HG03025 (cell line): ENCODE data around the gene MMP15.
"Not testable (repeated sequence)": the region's sequence is repeated elsewhere in the genome, so short reads cannot be mapped to it uniquely, and the experiment has no call there.

Experiments
- ATAC-seq: cut with Tn5 transposase; IDR thresholded peaks from one replicate; pipeline ENCODE4 v1.9.1; 2021; ENCODE audit warnings: mild to moderate bottlenecking, moderate library complexity; ENCODE audit not compliant: unreplicated experiment, low FRiP score

Gene MMP15

DNA sequence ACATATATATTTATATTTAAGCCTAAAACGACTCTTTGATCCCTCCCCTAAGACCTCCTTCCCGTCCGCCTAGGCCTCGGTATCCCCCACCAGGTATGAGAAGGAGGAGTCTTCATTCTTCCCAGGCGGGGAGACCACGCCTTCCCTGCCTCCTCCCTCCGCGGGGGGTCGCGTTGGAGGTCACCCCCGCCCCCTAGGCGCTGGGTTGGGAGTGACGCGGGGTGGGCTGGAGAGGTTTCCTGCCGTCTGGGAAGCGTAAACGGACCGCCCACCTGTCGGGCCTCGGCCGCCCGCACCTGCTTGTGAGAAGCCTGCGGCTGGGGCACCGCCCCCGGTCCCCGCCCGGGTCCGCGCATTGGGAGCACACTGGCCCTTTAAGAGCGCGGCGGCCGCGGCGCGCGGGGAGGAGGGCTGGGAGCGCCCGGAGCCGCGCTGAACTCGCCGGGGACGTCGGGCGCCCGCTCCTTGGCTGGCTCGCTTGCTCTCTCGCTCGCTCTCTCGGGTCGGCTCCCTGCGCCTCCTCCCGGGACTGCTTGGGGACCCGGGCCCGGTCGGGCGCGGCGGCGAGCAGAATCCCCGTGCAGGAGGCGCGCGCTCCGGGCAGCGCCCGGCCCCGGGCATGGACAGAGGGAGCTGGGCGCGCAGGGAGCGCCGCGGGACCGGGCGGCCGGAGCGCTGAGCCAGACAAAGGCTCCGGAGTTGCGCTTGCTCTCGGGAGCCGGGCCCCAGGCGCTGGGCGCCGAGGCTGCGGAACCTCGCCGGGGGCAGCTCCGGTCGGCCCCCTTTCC is at the start of gene MMP15:
TSS of gene MMP15 (plus strand) at position 404 of the 788 bp plus-strand sequence. CDS start 597 bp downstream, outside the sequence.
- ATAC-seq: no peak

DNA sequence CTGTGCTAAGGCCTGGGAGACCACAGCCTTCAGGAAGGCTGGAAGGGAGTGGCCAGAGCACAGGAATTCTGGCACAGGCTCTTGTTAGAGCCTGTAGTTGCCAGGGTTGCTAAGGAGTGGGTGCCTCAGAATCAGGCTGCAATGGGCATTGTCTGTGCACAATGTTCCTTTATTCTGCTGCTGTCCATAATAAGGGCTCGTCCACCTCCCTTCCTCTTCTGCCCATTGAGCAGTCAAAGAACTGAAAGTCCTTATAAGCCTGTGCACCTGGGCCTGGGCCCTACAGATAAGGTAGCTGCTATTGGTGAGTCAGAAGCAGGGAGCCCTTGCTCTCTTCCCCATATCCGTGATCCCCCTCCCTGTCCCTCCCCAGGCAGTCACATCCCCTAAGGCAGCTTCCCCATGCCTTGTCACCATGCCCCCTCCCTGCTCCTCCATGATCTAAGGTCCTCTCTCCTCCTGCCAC is 49.2 kb upstream of the MMP15 start:
- no peak for ATAC-seq

- ATAC-seq: no peak
Observed at GRCh38 chr16:57977418-57978069, 48.0 kb upstream of the MMP15 start.

- ATAC-seq: not testable (repeated sequence)
Observed at GRCh38 chr16:57978070-57978465, 47.5 kb upstream of the MMP15 start.

- no peak for ATAC-seq
Observed at GRCh38 chr16:57979006-57979585, 46.5 kb upstream of the MMP15 start.

GRCh38 chr16:57981636-57982035 is 43.9 kb upstream of the MMP15 start:
- ATAC-seq: no peak

DNA sequence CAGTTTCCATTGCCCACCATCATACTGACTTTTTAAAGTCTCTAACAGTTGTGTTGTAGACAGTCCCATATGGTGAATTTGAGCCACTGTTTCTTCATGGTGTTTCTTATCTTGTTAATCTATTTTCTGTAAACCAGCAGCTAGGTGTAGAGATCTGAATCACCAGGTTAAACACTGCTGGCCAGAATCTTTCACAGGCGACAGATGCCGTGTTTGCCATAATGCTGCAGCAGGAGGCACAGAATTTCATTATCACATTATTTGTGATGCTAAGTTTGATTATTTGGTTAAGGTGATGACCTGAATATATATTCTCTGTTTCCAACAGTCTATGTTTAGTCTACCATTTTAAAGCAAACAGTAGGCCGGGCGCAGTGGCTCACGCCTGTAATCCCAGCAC is 43.2 kb upstream of the MMP15 start:
- ATAC-seq: no peak

- peak; percentile 40 for ATAC-seq
Observed at GRCh38 chr16:57984443-57985203, 40.9 kb upstream of the MMP15 start.

- peak; percentile 29 for ATAC-seq
Observed at GRCh38 chr16:57985204-57986181, 40.1 kb upstream of the MMP15 start.

DNA sequence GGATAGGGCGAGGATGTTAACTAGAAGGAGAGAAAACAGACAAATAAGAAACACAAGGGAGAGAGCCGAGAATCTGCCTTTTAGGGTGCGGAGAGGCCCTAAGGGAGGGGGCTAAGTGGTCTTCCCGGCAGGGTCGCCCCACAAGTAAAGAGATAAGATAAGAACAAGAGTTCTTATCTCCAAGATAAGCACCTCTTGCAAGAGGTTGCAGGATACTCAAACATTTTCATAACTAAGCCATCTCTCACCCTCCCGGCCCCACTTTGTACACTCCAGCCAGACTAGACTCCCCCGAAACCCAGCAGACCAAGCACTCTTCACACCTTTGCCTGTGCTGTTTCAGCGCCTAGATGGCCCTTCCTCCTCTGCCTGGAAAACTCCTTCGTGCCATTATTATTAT is 39.4 kb upstream of the MMP15 start:
- ATAC-seq: no peak

- ATAC-seq: no peak
Observed at GRCh38 chr16:57987441-57988177, 37.9 kb upstream of the MMP15 start.

GRCh38 chr16:57988929-57989328 is 36.6 kb upstream of the MMP15 start:
- no peak for ATAC-seq

GRCh38 chr16:57991551-57992059 is 33.9 kb upstream of the MMP15 start:
- no peak for ATAC-seq

DNA sequence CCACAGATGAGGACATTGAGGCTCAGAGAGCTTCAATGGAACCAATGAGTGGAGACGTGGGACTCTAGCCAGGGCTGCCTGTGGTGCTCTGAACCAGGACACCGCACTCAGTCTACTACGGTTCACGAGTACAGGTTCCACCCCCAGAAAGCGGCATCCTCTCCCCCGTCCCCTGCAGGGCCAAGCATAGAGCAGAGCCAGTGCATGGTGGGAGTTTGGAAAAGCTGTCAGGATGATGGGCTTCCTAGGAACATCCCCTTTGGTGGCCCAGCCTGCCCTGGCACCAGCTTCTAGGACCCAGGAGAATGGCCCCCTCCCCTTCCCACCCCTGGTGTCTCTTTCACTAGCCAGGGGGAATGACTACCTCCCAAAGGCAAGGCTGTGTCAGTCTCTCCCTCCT is 33.5 kb upstream of the MMP15 start:
- no peak for ATAC-seq

GRCh38 chr16:57993438-57993837 is 32.1 kb upstream of the MMP15 start:
- no peak for ATAC-seq

DNA sequence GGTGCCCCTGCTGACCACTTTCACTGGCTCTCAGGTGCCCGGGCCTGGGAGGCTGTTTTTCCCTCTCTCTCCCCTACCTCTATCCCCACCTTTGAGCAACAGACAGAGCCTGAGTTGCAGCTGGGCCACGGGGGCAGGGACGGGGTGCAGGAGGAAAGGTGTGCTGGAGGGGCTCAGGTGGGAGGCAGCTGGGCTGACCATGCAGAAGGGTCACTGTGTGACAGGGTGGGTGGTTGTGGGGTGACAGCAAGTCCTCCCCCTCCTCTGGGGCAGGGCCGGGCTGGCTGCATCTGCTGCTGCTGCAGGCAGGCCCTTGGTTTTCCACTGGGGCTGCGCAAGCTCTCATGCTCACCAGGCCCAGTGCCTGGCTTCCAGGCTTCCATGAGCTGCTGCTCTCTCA is 31.7 kb upstream of the MMP15 start:
- ATAC-seq: no peak

DNA sequence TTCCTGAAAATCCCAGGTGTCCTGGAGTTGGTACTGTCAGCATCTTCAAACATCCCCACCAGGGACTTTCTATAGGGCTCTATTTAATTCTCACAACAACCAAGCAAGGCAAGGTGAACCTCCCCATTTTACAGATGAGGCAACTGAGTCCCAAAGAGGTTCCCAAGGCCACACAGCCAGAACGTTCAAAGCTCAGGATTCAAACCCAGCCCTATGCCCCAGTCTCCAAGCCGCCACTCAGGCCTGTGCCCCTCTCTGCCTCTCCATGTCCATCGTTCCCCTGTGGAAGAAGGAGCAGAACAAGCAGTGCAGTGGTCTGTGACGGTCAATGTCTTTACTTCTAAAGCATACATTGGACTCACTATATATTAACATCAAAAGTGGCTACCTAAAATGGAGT is 31.2 kb upstream of the MMP15 start:
- no peak for ATAC-seq

- no peak for ATAC-seq
Observed at GRCh38 chr16:57994778-57995177, 30.8 kb upstream of the MMP15 start.
